Activated CD4-positive, alpha-beta T cell treated with anti-CD3 and anti-CD28 coated beads, Interleukin-2, Interleukin-6, amounts not matched to agents 100 ng/mL and 50 ng/mL, durations not matched to agents 16 hours and 8 hours (primary cell): ENCODE measurements around the gene TMEM248.

ENCODE experiments used
- DNase-seq: peaks from one replicate; pipeline ENCODE4 v3.0.0-alpha.2; 2020

TMEM248 gene

GRCh38 chr7:67006965-67007364 lies 85.9 kb downstream of the TMEM248 start:
- DNase-seq = no peak
